Keratinocyte (primary cell): ENCODE measurements around the gene KRT81. TPM values are rescaled to one million over a fixed set of nuclear protein-coding genes. Genes with fewer than 3 reads are reported as not detected.
A peak's percentile ranks its signal among the peaks of the same experiment; 100 is the strongest.

Experiments
- DNase-seq: peaks from one replicate; pipeline ENCODE4 v3.0.0-alpha.2; 2011; ENCODE audit warnings: low read depth, missing footprints, low spot score
- FAIRE-seq: peaks from 2 replicates; lab custom pipeline; 2011; peaks lifted over from hg19 to GRCh38; lab: Jason Lieb, UNC
- H2AFZ ChIP-seq: 2 replicates; pipeline ENCODE4 v1.6.0; 2012; ENCODE audit warnings: low read length, control low read depth, inconsistent platforms; ENCODE audit not compliant: control insufficient read depth
- H3K27ac ChIP-seq: 2 replicates; pipeline ENCODE4 v1.5.1; 2011; ENCODE audit warnings: low read length; ENCODE audit not compliant: control insufficient read depth, insufficient read depth
- H3K27me3 ChIP-seq: 3 replicates; pipeline ENCODE4 v1.6.0; 2011; ENCODE audit warnings: low read length; ENCODE audit not compliant: control insufficient read depth, insufficient read depth; ENCODE audit errors: extremely low read depth
- H3K36me3 ChIP-seq, 2 experiments: 2 replicates in 1 of 2; 3 replicates in 1 of 2; pipeline ENCODE4 v1.5.1; 2011; ENCODE audit warnings: low read length in 2 of 2, mild to moderate bottlenecking in 1 of 2; ENCODE audit not compliant: control insufficient read depth in 2 of 2, insufficient read depth in 2 of 2; ENCODE audit errors: extremely low read depth in 1 of 2
- H3K4me1 ChIP-seq: 3 replicates; pipeline ENCODE4 v1.5.1; 2011; ENCODE audit warnings: low read length; ENCODE audit not compliant: control insufficient read depth, insufficient read depth; ENCODE audit errors: extremely low read depth
- H3K4me2 ChIP-seq: 3 replicates; pipeline ENCODE4 v1.6.0; 2011; ENCODE audit warnings: low read depth, low read length; ENCODE audit not compliant: control insufficient read depth, insufficient read depth; ENCODE audit errors: extremely low read depth
- H3K4me3 ChIP-seq, 3 experiments: fragments of 200-600 bp in 1 of 3; sonication (generic) in 1 of 3; 2 replicates in 2 of 3; 3 replicates in 1 of 3; pipeline ENCODE4 v1.5.1; 2011 to 2016; ENCODE audit warnings: low read length in 3 of 3, mild to moderate bottlenecking in 3 of 3, control low read depth in 2 of 3, inconsistent platforms in 1 of 3, low read depth in 1 of 3, mixed read lengths in 1 of 3, mixed run types in 1 of 3, moderate library complexity in 1 of 3; ENCODE audit not compliant: control insufficient read depth in 2 of 3, insufficient read depth in 2 of 3; ENCODE audit errors: extremely low read depth in 1 of 3
- H3K79me2 ChIP-seq: 2 replicates; pipeline ENCODE4 v1.6.0; 2012; ENCODE audit warnings: low read length; ENCODE audit not compliant: control insufficient read depth, insufficient read depth
- H3K9ac ChIP-seq: 3 replicates; pipeline ENCODE4 v1.6.0; 2011; ENCODE audit warnings: low read length; ENCODE audit not compliant: control insufficient read depth, insufficient read depth; ENCODE audit errors: extremely low read depth
- H3K9me1 ChIP-seq: 3 replicates; pipeline ENCODE4 v1.6.0; 2011; ENCODE audit warnings: low read length; ENCODE audit not compliant: control insufficient read depth, insufficient read depth; ENCODE audit errors: extremely low read depth
- H3K9me3 ChIP-seq: 2 replicates; pipeline ENCODE4 v1.5.1; 2012; ENCODE audit warnings: low read depth, low read length; ENCODE audit not compliant: control insufficient read depth
- H4K20me1 ChIP-seq: 3 replicates; pipeline ENCODE4 v1.6.0; 2011; ENCODE audit warnings: low read length; ENCODE audit not compliant: control insufficient read depth, insufficient read depth; ENCODE audit errors: extremely low read depth
- EZH2 ChIP-seq: IDR thresholded peaks from one replicate; pipeline ENCODE4 v1.6.1; 2012; ENCODE audit warnings: inconsistent platforms, mild to moderate bottlenecking, low read length, moderate library complexity
- dilution Hi-C: fragments of 300-500 bp; cut with MboI; formaldehyde crosslinking; loops from one replicate; pipeline ENCODE4 v1.7.0; 2020; ENCODE audit warnings: low sequenced_read_pairs; ENCODE audit not compliant: extremely low pct_ligation_motif_present
- polyA plus RNA-seq, 5 experiments: library from polyadenylated mRNA; depleted of rRNA in 3 of 5; stranded (reverse) in 3 of 5; stranded (forward) in 1 of 5; unstranded in 1 of 5; fragments of >200 nt; gene quantifications; 1 replicate in 1 of 5; 2 replicates in 3 of 5; 3 replicates in 1 of 5; pipeline versions ENCODE4 v1.2.1 to v1.2.3, GENCODE V29; 2011 to 2012; ENCODE audit warnings: missing spikeins in 2 of 5, low read depth in 1 of 5, low replicate concordance in 1 of 5
- TF ChIP-seq, protein P1 (sequence below), 3 experiments: IDR thresholded peaks in 1 of 3; conservative IDR thresholded peaks in 1 of 3; optimal IDR thresholded peaks in 1 of 3; 2 replicates in 2 of 3; 3 replicates in 1 of 3; pipeline versions ENCODE3 to v1.5.1; 2011; ENCODE audit warnings: low read length in 3 of 3, mild to moderate bottlenecking in 3 of 3, moderate library complexity in 2 of 3, control low read depth in 1 of 3, inconsistent platforms in 1 of 3; ENCODE audit not compliant: insufficient read depth in 2 of 3; ENCODE audit errors: extremely low read depth in 1 of 3

Gene KRT81
- polyA plus RNA-seq, 1 donor (not counting 4 experiments of a cell fraction or from before 2014, with no cell fraction given), result 0.03 TPM

DNA sequence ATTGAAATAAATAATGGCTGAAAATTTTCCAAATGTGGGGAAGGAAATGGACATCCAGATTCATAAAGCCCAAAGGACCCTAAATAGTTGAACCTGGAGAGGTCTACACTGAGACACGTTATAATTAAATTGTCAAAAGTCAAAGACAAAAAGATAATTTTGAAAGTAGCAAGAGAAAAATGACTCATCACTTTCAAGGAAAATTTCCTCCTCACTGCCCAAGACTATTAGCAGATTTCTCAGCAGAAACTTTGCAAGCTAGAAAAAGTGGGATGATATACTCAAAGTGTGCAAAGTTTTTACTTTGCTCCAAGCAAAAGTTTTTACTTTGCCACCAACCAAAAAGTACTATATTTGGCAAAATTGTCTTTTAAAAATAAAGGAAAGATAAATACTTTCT, 45.7 kb upstream of the KRT81 start:
- Histone ChIP-seq H3K4me3 (no peak overlapping the region), H3K27ac (no peak overlapping the region), H3K4me2 (no peak overlapping the region), H3K9ac (no peak overlapping the region), H3K9me3 (no peaks in the 10 kb centered on the region), H3K4me1 (peaks cover 12% of the 10 kb centered on the region), H4K20me1 (no peaks in the 10 kb centered on the region), H3K9me1 (no peaks in the 10 kb centered on the region), H3K79me2 (no peaks in the 10 kb centered on the region), H3K36me3 (no peaks in the 10 kb centered on the region), H3K27me3 (no peaks in the 10 kb centered on the region), H2AFZ (no peak overlapping the region)
- dilution Hi-C loops, result no loop called here
- TF ChIP-seq, protein P1, sequence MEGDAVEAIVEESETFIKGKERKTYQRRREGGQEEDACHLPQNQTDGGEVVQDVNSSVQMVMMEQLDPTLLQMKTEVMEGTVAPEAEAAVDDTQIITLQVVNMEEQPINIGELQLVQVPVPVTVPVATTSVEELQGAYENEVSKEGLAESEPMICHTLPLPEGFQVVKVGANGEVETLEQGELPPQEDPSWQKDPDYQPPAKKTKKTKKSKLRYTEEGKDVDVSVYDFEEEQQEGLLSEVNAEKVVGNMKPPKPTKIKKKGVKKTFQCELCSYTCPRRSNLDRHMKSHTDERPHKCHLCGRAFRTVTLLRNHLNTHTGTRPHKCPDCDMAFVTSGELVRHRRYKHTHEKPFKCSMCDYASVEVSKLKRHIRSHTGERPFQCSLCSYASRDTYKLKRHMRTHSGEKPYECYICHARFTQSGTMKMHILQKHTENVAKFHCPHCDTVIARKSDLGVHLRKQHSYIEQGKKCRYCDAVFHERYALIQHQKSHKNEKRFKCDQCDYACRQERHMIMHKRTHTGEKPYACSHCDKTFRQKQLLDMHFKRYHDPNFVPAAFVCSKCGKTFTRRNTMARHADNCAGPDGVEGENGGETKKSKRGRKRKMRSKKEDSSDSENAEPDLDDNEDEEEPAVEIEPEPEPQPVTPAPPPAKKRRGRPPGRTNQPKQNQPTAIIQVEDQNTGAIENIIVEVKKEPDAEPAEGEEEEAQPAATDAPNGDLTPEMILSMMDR (optimal IDR thresholded peaks at IDR 0.05 in 1 of 3, IDR thresholded peaks at IDR 0.05 in 1 of 3, conservative IDR thresholded peaks at IDR 0.05 in 1 of 3; ENCODE audit: extremely low read depth in 1 of 3, insufficient read depth in 2 of 3, low read length in 3 of 3), result no peak
- no peak for TF ChIP-seq EZH2
- peak; percentile 81 for FAIRE-seq
- DNase-seq, result no peak

DNA sequence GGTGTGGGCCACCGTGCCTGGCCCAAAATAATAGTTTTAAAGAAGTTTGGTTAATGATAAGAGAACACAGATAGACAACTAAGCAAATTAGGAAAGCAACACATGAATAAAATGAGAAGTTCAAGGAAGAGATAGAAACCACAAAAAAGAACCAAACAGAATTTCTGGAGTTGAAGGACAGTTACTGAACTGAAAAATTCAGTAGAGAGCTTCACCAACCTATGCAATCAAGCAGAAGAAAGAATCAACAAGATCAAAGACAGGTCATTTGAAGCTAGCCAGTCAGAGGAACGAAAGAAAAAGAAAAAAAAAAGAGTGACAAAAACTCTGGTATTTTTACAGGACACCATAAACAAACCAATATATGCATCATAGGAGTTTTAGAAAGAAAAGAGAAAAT, 45.3 kb upstream of the KRT81 start:
- dilution Hi-C loops, result no loop called here

More for the DNA sequence above, 45.3 kb upstream of the KRT81 start:
- H3K9me1 ChIP-seq, result no peaks in the 10 kb centered on the region
- H4K20me1 ChIP-seq, result no peaks in the 10 kb centered on the region
- no peaks in the 10 kb centered on the region for H3K27me3 ChIP-seq
- TF ChIP-seq, protein P1 (optimal IDR thresholded peaks at IDR 0.05 in 1 of 3, IDR thresholded peaks at IDR 0.05 in 1 of 3, conservative IDR thresholded peaks at IDR 0.05 in 1 of 3; ENCODE audit: extremely low read depth in 1 of 3, insufficient read depth in 2 of 3, low read length in 3 of 3), result no peak
- no peak for TF ChIP-seq EZH2
- H3K4me2 ChIP-seq, result no peak overlapping the region
- no peak overlapping the region for H3K9ac ChIP-seq
- no peak overlapping the region for H3K27ac ChIP-seq
- H3K9me3 ChIP-seq, result no peaks in the 10 kb centered on the region
- no peak overlapping the region for H2AFZ ChIP-seq
- DNase-seq (no peak), FAIRE-seq (no peak)
- no peaks in the 10 kb centered on the region for H3K79me2 ChIP-seq
- no peaks in the 10 kb centered on the region for H3K36me3 ChIP-seq
- H3K4me1 ChIP-seq, result peaks cover 12% of the 10 kb centered on the region
- H3K4me3 ChIP-seq, result no peak overlapping the region
